Subcutaneous abdominal adipose tissue (tissue), 5 donors: ENCODE data around the gene TIGD3.

Experiments used
- H3K27ac ChIP-seq: one replicate; pipeline ENCODE4 v1.7.0; 2013; ENCODE audit warnings: low read depth, mild to moderate bottlenecking, inconsistent platforms, low read length, moderate library complexity
- H3K27me3 ChIP-seq, 5 donors: one replicate each; pipeline ENCODE4 v1.7.0; 2013; ENCODE audit warnings: low read length in 5 of 5, inconsistent platforms in 1 of 5; ENCODE audit not compliant: control insufficient read depth in 5 of 5, insufficient read depth in 4 of 5
- H3K36me3 ChIP-seq, 5 donors: one replicate each; pipeline ENCODE4 v1.7.0; 2013; ENCODE audit warnings: low read length in 5 of 5; ENCODE audit not compliant: control insufficient read depth in 5 of 5, insufficient read depth in 5 of 5
- H3K4me1 ChIP-seq, 5 donors: one replicate each; pipeline ENCODE4 v1.7.0; 2013; ENCODE audit warnings: low read length in 5 of 5, mild to moderate bottlenecking in 3 of 5, moderate library complexity in 1 of 5; ENCODE audit not compliant: control insufficient read depth in 5 of 5, insufficient read depth in 5 of 5
- H3K4me3 ChIP-seq, 5 donors: one replicate each; pipeline ENCODE4 v1.7.0; 2013; ENCODE audit warnings: low read length in 5 of 5, low read depth in 1 of 5
- H3K9ac ChIP-seq, 5 donors: one replicate each; pipeline ENCODE4 v1.7.0; 2013; ENCODE audit warnings: low read length in 5 of 5, mild to moderate bottlenecking in 4 of 5, moderate library complexity in 3 of 5
- H3K9me3 ChIP-seq, 5 donors: one replicate each; pipeline ENCODE4 v1.7.0; 2013; ENCODE audit warnings: low read length in 5 of 5; ENCODE audit not compliant: control insufficient read depth in 5 of 5
- donor health status: healthy.
- donor health status: healthy.
- donor health status: healthy.
- donor health status: healthy.
- donor health status: healthy.

The TIGD3 gene

DNA sequence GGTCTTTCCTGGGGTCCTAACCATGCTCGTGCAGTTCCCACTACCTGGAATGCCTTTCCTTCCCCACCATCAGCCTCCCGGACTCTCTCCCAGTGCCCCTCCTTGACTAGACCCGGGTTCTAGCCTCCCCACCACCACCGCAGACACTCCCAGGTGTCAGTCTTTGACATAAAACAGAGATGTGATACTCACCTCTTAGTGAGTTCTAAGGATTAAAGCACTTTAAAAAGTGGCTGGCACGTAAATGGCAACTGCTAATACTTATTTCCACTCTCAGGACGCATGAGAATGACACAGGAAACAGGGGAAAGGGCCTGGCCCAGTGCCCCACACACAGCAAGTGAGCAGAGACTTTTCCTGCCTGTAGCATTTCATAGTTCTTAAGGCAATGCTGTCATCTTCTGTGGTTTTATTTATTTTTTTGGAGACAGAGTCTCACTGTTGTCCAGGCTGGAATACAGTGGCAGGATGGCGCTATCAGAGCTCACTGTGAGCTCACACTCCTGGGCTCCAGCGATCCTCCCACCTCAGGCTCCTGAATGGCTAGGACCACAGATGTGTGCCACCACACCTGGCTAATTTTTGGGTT is 29.8 kb downstream of the TIGD3 start:
- H3K9ac ChIP-seq, result peak overlapping the region; percentile 57 to 99 (median 87)
- H3K4me1 ChIP-seq, result peaks cover 29 to 83% (median 67%) of the 10 kb centered on the region in 5 donors

DNA sequence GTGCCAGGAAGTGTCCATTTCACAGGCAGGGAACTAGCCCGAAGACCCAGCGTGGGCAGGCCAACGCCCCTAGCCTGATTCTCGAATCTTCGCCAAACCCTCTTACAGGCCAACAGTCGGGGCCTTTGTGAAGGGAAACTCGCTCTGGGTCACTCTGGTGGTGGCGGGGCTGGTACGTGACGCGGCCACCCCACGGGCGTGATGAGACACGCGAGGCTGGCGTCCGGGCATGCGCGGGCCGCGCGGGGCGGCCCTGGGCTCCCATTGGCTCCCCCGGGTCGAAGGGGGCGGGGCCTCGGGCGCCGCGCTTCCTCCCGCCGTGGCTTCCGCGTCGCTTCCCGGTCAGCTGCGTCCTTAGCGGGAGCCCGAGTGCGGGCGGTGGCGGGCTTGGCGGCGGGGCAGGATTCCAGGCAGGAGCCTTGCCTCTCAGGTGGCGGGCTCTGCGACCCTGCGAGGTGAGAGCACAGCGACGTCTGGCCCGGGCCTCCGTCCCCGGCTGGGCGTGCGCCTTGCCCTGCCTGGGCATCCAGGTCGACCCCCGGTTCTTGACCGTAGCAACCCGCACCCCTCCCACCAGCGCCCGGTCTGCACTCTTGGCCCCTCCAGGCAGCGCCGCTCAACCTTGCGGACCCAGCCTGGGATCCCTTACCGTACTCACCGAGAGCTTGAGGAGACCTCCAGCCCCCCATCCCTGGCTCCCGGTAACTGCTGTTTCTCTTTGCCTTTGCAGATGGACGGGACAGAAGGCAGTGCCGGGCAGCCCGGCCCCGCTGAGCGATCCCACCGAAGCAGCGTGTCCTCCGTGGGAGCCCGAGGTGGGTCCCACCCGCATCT is 32.0 kb downstream of the TIGD3 start, which contains the start of gene FRMD8:
TSS of gene FRMD8 (plus strand) at position 331 of the 834 bp plus-strand sequence. CDS start at position 731, 400 bp downstream.
- Histone ChIP-seq H3K27me3 (peaks cover 0 to 6% (median 0%) of the 10 kb centered on the region in 5 donors), H3K4me3 (peak within 1 kb of the TSS; percentile 67 to 96 (median 85)), H3K9ac (peak within 1 kb of the TSS; percentile 86 to 99 (median 93)), H3K27ac (peak within 1 kb of the TSS; percentile 100), H3K36me3 (peaks cover 0 to 22% (median 7%) of the 10 kb centered on the region in 5 donors), H3K4me1 (peaks cover 35 to 96% (median 87%) of the 10 kb centered on the region in 5 donors), H3K9me3 (no peaks in the 10 kb centered on the region)

More for the DNA sequence above, 29.8 kb downstream of the TIGD3 start:
- Histone ChIP-seq H3K36me3 (peaks cover 0 to 16% (median 3%) of the 10 kb centered on the region in 5 donors), H3K9me3 (no peaks in the 10 kb centered on the region), H3K27ac (peak overlapping the region; percentile 100), H3K4me3 (peak overlapping the region in 3 of 5 donors; percentile 19 to 67 (median 32)), H3K27me3 (peaks cover 0 to 6% (median 0%) of the 10 kb centered on the region in 5 donors)

DNA sequence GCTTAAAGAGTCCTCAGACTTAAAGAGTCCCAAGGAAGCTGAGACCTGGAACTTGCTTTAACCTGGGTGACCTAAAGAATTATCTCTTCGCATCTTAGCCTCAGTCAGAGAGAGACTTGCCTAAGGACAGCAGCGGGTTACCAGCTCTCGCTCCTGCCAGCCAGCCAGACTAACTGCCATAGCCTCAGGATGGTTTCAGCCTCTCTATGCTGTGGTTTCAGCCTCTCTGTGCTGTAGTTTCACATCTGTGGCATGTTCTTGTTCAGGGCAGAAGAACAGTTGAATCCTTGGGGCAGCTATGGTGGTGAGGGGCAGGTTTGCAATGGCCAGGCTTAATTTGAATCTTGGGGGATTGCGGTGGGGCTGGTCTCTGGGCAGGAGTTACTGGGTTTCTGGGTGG is 34.2 kb downstream of the TIGD3 start:
- peak overlapping the region; percentile 49 for H3K27ac ChIP-seq

GRCh38 chr11:65389294-65389980 is 34.9 kb downstream of the TIGD3 start:
- Histone ChIP-seq H3K27ac (peak overlapping the region; percentile 74), H3K4me1 (peaks cover 23 to 87% (median 78%) of the 10 kb centered on the region in 5 donors), H3K9me3 (no peaks in the 10 kb centered on the region), H3K4me3 (peak overlapping the region in 1 of 5 donors; percentile 40), H3K36me3 (peaks cover 0 to 45% (median 23%) of the 10 kb centered on the region in 5 donors), H3K27me3 (peaks cover 0 to 6% (median 0%) of the 10 kb centered on the region in 5 donors), H3K9ac (peak overlapping the region in 3 of 5 donors; percentile 12 to 53 (median 39))

More for the DNA sequence above, 34.2 kb downstream of the TIGD3 start:
- Histone ChIP-seq H3K4me1 (peaks cover 27 to 94% (median 85%) of the 10 kb centered on the region in 5 donors), H3K9me3 (no peaks in the 10 kb centered on the region), H3K36me3 (peaks cover 0 to 38% (median 17%) of the 10 kb centered on the region in 5 donors), H3K4me3 (peak overlapping the region in 3 of 5 donors; percentile 6 to 42 (median 40)), H3K27me3 (peaks cover 0 to 6% (median 0%) of the 10 kb centered on the region in 5 donors), H3K9ac (peak overlapping the region in 3 of 5 donors; percentile 12 to 53 (median 41))

DNA sequence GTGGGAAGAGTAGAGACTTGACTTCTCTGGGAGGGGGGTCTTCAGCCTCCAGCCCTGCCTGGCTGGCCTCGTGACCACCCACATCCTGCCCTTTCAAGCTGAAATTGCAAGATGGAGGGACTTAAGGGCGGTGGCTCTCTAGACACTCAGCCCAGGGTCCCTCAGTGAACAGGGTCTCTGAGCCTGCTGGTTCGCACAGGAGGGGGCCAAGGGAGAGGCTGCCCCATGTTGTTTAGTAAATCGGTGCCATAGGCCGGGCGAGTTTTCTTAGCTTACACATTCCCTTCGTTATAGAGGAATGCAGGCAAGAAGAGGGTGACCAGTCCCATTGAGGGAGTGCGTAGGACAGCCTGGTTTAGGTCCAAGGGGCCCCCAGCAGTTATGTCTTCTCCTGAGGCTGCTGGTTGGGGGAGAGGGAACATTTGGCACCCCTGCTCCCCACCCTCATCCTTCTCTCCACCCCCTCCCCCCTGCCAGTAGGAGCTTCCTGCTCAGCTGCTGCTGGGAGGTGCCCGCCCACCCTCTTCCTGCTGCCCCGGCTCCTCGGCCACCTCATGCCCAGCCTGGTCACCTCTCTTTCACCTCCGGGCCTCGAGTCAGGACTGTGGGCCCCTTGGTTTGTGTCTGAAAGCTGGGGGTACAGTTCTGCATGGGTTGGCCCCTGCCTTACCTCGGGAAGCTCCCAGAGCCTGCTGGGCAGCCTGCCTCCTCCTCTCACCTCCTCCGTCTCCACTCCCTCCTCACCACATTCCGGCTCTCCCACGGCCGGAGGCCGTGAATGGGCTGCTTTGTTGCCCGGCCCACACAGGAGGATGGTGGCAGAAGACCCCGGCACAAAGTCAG is 35.8 kb downstream of the TIGD3 start:
- Histone ChIP-seq H3K27ac (peak overlapping the region; percentile 74), H3K9ac (peak overlapping the region in 4 of 5 donors; percentile 38 to 68 (median 52)), H3K4me1 (peaks cover 15 to 78% (median 69%) of the 10 kb centered on the region in 5 donors), H3K9me3 (no peaks in the 10 kb centered on the region), H3K36me3 (peaks cover 0 to 52% (median 30%) of the 10 kb centered on the region in 5 donors), H3K27me3 (peaks cover 0 to 3% (median 0%) of the 10 kb centered on the region in 5 donors), H3K4me3 (peak overlapping the region in 1 of 5 donors; percentile 40)

GRCh38 chr11:65390996-65391395 is 36.4 kb downstream of the TIGD3 start:
- no peaks in the 10 kb centered on the region for H3K9me3 ChIP-seq
- peak overlapping the region in 2 of 5 donors; percentile 25 to 40 for H3K4me3 ChIP-seq
- H3K4me1 ChIP-seq, result peaks cover 12 to 71% (median 65%) of the 10 kb centered on the region in 5 donors
- peak overlapping the region; percentile 74 for H3K27ac ChIP-seq
- H3K36me3 ChIP-seq, result peaks cover 0 to 58% (median 37%) of the 10 kb centered on the region in 5 donors
- no peaks in the 10 kb centered on the region for H3K27me3 ChIP-seq
- H3K9ac ChIP-seq, result peak overlapping the region in 4 of 5 donors; percentile 12 to 68 (median 52)

GRCh38 chr11:65392186-65392829 is 37.8 kb downstream of the TIGD3 start:
- Histone ChIP-seq H3K4me1 (peaks cover 11 to 60% (median 56%) of the 10 kb centered on the region in 5 donors), H3K36me3 (peaks cover 0 to 72% (median 48%) of the 10 kb centered on the region in 5 donors), H3K27ac (peak overlapping the region; percentile 41), H3K9me3 (no peaks in the 10 kb centered on the region), H3K9ac (no peak overlapping the region), H3K27me3 (no peaks in the 10 kb centered on the region), H3K4me3 (no peak overlapping the region)

DNA sequence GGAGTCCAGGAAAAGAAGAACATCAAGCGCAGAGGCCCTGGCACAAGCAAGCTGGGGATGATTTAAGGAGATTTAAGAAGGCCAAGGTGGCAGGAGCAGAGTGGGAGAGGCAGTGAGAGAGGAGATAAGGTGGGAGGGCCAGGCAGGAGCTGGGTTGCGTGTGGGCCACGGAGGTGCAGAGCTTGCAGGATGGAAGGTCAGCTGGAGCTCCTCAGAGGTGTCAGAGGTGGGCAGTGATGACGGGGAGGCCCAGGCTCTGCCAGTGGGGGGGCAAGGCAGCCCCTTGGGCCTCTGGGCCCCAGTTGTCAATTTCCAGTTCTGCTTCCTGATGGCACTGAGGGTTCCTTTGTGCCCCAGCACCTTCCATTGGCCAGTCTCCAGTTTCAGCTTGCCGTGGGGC is 38.3 kb downstream of the TIGD3 start:
- no peak overlapping the region for H3K27ac ChIP-seq

More for the DNA sequence above, 38.3 kb downstream of the TIGD3 start:
- no peak overlapping the region for H3K9ac ChIP-seq
- H3K36me3 ChIP-seq, result peaks cover 0 to 77% (median 51%) of the 10 kb centered on the region in 5 donors
- H3K4me3 ChIP-seq, result no peak overlapping the region
- H3K4me1 ChIP-seq, result peaks cover 11 to 54% (median 52%) of the 10 kb centered on the region in 5 donors
- H3K9me3 ChIP-seq, result no peaks in the 10 kb centered on the region
- H3K27me3 ChIP-seq, result no peaks in the 10 kb centered on the region
